Right forelimb (tissue), 1 donor: ENCODE results near the gene KCNE4.

Source experiments
- DNase-seq: peaks from one replicate; pipeline ENCODE4 v3.0.0-alpha.2; 2018

KCNE4 gene

GRCh38 chr2:223041527-223042109 lies 10.4 kb upstream of the KCNE4 start:
- DNase-seq = no peak

DNA sequence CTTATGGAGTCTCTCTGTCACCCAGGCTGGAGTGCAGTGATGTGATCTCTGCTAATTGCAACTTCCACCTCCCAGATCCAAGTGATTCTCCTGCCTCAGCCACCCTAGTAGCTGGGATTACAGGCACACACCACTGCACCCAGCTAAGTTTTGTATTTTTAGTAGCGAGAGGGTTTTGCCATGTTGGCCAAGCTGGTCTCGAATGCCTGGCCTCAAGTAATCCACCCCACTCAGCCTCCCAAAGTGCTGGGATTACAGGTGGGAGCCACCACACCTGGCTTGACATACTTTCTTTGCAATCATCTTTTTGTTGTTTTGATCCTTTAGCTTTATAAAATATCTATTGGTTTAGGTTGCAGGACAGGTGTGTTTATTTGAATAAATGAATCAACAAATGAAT lies 9.7 kb upstream of the KCNE4 start:
- DNase-seq = no peak

- DNase-seq = no peak
Measured at GRCh38 chr2:223042704-223043118, 9.3 kb upstream of the KCNE4 start.

DNA sequence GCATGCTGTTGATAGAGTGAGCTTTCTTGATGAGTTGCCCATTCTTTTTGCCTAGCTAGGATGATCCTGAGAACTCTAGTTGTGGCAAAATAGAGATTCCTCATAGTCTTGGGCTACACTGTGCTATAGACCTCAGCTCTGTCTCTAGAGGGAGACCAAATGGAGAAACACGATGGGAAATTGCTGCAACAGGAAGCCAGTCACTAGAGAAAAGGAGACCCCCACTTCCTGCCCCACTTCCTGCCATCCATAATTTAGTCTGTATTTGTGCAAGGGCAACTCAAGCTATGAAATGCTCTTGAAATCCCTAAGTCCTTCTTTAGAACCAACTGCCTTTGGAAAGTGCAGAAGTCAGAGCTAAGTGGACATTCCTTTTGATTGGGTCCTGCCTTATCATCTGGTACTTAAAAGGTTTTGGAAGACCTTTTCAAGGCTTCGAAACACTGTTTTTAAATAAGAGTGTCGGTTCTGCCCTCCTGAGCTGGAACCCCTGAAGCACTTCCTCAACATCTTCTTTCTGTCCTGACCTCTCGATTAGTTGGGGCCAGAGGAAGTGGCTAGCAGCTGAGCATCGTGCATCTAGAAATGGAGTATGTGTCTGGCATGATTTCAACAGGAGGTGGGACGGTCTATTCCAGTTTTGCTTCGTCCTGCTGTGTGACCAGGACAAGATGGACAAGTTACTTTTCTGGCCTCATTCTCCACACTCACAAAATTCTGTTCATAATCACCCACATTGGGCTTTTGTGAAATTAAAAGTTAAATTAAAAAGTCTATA lies 8.6 kb upstream of the KCNE4 start:
- no peak for DNase-seq

DNA sequence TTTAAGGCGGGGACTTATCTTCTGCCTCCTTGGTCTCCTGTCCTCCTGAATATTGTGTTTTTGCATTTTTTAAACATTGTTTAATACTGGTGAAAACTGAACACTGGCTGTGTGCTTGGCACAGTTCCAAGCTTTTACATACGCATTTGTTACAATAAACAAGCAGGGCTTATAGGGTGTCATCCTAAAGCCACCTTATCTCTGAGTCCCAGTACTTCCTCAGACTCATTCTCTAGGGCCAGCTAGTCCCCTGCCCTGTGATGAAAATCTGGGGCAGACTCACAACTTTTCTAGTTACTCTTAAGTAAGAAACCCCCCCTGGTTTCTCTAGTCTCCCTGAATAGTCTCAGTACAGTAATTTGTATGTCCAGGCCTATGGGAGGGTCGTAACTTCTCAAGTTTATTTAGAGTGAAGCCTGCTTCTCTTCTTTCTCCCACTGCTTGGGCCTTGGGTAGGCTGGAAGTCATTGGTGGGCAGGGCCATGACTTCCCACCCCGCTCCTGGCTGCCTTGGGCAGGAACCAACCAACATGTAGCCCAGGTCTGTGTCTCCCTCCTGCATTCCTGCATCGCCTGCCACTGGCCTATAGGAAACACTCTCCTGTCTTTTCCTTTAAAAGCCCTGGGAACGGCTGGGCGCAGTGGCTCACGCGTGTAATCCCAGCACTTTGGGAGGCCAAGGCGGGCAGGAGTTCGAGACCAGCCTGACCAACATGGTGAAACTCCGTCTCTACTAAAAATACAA lies 7.7 kb upstream of the KCNE4 start:
- DNase-seq = no peak

- DNase-seq = no peak
Measured at GRCh38 chr2:223044916-223045700, 6.9 kb upstream of the KCNE4 start.

DNA sequence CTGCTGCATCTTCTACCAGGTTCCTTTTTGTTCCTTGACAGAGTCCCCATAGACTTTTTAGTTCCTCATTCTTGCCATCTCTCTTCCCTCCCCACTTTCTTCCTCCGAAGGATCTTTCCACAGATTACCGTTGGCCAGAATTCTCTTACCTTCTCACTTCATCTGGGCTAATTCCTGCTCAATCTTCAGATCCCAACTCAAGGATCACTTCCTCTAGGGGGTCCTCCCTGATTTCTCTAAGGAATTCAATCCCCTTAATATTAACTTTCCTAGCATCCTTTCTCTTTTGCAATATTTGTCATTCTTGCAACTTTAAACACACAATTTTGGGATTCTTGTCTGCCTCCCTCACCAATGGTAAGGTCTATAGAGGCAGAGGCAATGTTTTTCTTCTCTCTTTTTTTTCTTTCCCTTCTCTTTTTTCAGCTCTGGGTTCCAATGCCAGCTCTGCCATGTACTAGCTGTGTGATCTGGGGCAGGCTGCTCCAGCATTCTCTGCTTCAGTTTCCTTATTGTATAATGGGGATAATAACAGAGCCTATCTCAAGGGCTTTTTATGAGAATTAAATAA lies 5.4 kb upstream of the KCNE4 start:
- DNase-seq = no peak

DNA sequence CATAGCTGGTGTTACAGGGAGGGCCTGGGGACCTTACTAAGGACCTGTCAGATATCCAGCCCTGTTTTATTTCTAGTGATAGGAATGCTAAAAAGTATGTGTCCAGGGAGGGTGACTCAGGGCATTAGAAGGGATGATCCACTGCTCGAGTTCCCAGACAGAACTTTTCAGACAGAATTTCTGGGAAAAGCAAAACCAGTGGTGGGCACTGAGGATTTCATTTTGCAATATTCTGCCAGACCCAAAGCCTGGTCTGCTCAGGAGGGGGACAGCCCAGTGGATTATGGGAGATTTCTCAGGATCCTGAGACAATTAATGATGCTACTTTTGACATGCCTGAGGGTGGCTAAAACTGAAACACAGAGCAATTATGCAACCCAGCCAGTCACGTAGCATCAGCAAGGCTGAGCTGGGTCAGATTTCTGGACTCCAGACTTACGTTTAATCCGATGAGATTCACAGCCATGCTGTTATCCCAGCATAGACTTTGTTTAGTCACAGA lies 4.7 kb upstream of the KCNE4 start:
- no peak for DNase-seq

- DNase-seq = no peak
Measured at GRCh38 chr2:223048519-223048918, 3.5 kb upstream of the KCNE4 start.

- DNase-seq = no peak
Measured at GRCh38 chr2:223049356-223049755, 2.6 kb upstream of the KCNE4 start.

DNA sequence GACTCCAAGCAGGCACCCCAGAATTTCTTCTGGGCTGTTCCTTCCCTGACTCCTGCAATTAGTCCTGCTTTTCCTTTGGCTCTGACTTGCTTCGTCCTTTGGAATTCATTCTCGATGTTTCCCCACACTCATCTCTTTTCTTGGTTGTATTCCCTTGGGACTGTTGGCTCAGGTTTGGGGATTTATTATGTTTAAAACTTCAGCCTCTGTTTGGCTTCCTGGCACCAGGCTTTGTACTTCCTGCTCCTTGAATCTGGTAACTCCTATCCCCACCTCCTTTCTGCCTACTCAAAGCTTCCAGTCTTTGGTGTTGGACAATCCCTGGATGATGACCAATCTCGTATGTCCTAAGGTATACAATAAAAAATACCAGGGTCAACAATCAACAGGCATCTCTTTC lies 1.8 kb upstream of the KCNE4 start:
- no peak for DNase-seq

DNA sequence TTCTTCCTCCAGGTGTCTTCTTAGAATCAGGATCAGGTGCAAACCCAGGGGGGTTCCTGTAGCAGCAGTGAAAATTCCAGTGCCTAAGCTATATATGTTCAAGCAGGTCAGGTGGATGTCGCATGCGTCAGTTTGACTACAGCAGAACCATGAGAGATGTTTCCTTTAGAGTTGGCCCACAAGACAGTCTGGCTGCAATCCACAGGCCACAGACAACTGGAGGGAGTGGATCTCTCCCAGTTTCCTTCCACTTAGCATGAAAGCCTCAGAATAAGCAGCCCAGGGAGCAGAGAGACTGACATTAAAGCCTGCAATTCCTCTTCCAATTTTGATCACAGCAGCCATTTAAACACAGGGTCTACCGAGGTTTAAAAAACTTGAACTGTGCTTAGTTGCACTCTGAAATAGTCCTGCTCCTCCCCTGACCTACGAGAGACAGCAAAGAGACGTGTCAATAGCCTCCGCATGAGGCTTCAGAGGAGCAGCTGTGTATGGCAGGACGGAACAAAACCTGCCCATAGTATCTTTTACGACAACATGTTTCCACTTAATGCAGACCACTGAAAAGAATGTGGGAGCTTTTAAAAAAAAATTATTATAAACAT lies 988 bp upstream of the KCNE4 start:
- peak; percentile 49 for DNase-seq

- peak; percentile 54 for DNase-seq
Measured at GRCh38 chr2:223052548-223053483, 826 bp downstream of the KCNE4 start.

DNA sequence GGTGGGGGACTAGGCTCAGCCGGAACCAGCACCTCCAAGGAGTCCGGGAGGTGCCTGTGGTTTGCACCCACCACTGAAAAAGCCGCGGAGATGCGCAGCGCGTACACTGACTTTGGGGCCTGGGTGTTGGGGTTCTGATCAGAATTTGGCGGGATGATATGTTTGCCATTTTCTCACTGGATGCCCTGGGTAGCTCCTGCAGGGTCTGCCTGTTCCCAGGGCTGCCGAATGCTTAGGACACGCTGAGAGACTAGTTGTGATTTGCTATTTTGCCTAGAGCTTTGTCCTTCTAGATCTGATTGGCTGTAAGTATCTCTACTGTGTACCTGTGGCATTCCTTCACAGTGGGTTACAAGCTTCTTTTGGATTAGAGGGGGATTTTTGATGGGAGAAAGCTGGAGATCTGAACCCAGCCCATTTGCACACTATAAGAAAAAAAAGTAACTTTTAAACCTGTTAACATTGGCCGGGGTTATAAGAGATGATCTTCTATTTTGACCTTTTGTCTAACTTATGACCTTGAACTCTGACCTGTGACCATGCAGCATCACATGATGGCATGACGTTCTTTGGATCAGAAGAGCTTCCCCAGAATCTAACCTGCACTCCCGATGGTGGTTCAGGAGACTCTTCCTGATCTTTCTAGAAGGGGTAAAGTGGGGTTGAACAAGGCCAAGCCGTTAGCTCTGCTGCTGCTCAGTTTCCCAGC lies 1.6 kb downstream of the KCNE4 start:
- peak; percentile 58 for DNase-seq

DNA sequence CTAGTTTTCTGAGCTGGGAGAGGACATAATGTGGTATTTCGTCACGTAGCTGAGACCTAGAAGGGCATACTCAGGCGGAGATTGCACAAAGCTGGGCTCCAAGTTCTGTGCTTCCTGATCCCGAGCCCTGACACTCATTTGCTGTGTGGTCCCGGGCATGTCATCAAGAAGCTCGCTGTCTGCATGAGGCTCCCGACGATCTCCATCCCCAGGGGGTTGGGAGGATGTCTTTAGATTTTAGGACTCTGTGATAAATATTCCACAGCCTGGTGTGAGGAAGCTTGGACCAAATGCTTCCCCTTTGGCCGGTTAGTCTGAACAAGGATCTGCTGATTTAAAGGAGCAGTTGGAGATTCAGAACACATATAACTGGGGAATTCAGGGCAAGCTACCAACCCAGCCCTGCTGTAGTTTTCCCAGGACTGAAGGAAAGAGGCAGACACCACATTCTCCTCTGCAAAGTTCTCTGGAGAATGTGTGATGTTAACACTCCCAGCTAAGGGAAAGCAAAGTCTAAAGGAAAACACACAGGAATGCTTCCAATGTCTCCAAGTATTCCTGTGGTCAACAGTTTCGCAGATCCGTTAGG lies 2.3 kb downstream of the KCNE4 start:
- peak; percentile 72 for DNase-seq

- peak; percentile 56 for DNase-seq
Measured at GRCh38 chr2:223055140-223055539, 3.1 kb downstream of the KCNE4 start.

DNA sequence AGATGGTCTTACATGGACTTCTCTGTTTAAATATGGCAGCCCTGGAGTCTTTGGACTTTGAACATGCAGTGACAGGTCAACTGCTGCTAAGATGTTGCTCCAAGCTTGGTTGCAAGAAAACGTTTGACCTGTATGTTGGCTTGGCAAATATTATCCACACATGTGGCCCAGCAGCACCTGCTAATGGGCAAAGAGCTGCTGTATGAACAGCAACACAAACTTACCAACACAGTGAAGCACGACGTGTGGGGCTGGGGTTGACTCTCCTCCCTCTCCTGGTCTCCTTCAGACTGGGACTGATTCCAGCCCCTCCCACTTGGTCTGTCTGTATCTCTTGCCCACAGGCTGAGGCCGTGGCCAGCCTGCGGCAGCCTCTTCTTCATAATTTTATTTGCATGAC lies 3.8 kb downstream of the KCNE4 start:
- peak; percentile 54 for DNase-seq

GRCh38 chr2:223056701-223057418 lies 4.9 kb downstream of the KCNE4 start:
- DNase-seq = peak; percentile 61

DNA sequence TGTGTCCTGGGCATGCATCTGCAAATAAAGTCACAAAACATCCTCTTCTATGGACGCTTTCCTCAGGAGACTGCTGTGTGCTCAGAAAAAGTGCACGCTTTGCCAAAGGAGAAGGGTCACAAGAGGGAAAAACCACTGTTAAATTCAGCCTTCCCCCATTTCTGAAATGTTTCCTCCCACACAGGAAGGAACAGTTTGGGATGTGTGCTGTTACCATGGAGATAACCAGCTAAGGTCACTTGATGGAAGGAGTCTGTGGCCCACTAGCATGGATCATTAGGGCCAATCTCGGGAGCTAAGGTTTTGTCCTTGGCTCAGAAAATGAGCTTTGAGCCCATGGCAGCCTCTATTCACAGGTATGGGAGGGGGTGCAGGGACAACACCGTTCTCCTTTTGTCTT lies 5.6 kb downstream of the KCNE4 start:
- no peak for DNase-seq
